ENCODE results near the gene DLL3. TPM values are rescaled to one million over a fixed set of nuclear protein-coding genes. Genes with fewer than 3 reads are reported as not detected.

DLL3 gene
- total RNA-seq, 4 donors from 2014 or later, result 0.10 TPM; not detected in 3

DNA sequence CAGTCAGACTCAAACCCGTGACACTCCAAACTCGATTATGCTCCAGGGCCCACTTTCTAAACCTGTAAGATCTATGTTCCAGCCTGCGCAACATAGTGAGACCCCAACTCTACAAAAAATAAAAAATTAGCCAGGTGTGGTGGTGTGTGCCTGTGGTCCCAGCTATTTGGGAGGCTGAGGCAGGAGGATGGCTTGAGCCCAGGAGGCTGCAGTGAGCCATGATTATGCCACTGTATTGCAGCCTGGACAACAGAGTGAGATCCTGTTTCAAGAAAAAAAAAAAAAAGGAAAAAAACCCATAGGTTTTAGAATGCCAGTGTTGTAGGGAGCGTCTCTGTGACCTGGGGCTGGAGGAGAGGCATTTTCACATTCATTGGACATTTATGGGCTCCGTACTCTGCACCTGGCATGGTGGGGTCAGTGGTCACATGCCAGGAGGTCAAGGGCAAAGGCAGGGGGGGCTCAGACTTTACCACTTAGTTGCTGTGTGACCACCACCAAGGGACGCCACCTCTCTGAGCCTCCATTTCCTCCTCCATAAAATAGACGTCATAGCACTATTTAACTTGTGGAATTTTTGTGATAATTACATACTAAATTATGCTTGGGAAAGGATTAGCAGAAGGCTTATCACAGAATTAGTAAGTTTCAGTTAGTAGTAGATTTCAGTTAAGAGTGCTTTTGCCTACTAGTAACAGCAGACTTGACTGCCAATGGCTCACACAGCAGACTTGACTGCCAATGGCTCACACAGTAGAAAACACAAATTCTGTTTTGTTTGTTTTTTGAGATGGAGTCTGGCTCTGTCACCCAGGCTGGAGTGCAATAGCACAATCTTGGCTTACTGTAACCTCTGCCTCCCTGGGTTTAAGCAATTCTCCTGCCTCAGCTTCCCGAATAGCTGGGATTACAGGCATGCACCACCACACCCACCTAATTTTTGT is 22.1 kb downstream of the DLL3 start:
- TF ChIP-seq, protein P1, sequence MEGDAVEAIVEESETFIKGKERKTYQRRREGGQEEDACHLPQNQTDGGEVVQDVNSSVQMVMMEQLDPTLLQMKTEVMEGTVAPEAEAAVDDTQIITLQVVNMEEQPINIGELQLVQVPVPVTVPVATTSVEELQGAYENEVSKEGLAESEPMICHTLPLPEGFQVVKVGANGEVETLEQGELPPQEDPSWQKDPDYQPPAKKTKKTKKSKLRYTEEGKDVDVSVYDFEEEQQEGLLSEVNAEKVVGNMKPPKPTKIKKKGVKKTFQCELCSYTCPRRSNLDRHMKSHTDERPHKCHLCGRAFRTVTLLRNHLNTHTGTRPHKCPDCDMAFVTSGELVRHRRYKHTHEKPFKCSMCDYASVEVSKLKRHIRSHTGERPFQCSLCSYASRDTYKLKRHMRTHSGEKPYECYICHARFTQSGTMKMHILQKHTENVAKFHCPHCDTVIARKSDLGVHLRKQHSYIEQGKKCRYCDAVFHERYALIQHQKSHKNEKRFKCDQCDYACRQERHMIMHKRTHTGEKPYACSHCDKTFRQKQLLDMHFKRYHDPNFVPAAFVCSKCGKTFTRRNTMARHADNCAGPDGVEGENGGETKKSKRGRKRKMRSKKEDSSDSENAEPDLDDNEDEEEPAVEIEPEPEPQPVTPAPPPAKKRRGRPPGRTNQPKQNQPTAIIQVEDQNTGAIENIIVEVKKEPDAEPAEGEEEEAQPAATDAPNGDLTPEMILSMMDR (IDR thresholded peaks at IDR 0.05), result no peak
- no peak for TF ChIP-seq POLR2A (IDR thresholded peaks at IDR 0.05)
- no peak overlapping the region for H3K4me3 ChIP-seq (ENCODE audit: low read depth, poor library complexity, severe bottlenecking)
- intact Hi-C loops (cut with DNase I; ENCODE audit: low total_unique reads), result no loop called here
- no peak for DNase-seq (ENCODE audit: low spot score in 2 of 2)
- WGBS, 2 donors, result 84 to 90% methylated on average over 8 of the region's 8 CpGs

DNA sequence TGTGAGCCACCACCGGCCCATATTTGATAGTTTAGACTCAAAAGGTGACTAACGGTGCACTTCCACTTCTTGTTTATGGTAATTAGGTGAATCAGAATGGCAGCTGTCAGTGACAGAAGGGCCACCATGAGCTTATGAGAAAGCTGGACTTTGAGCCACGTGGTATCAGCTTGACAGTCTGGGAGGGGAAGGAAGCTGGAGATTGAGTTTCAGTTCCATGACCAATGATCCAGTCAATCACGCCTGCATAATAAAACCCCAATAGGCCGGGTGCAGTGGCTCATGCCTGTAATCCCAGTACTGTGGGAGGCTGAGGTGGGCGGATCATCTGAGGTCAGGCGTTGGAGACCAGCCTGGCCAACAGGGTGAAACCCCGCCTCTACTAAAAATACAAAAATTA is 25.7 kb downstream of the DLL3 start:
- 84 to 85% methylated on average over 8 of the region's 8 CpGs for WGBS, 2 donors

DNA sequence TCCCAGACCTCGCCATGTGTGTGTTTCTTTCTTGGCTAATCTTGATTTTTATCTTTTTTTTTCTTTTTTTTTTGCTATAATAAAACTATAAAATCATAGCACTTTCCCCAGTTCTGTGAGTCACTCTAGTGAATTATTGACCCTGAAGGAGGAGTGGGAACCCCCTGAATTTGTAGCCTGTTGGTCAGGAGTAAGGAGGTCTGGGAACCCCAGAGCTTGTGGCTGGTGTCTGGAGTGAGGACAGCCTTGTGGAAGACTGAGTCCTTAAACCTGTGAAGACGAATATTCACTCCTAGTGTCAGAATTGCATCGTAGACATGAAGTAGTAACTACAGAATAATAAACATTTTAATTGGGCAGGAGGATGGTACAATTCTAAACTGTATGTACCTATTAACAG is 26.5 kb downstream of the DLL3 start:
- H3K4me3 ChIP-seq (ENCODE audit: low read depth, poor library complexity, severe bottlenecking), result no peak overlapping the region
- intact Hi-C loops (cut with DNase I; ENCODE audit: low total_unique reads), result no loop called here
- WGBS, 2 donors, result 95% methylated on average over 3 of the region's 3 CpGs
- no peak for TF ChIP-seq POLR2A (IDR thresholded peaks at IDR 0.05)
- TF ChIP-seq, protein P1 (IDR thresholded peaks at IDR 0.05), result no peak
- DNase-seq (ENCODE audit: low spot score in 2 of 2), result no peak

More for the DNA sequence above, 25.7 kb downstream of the DLL3 start:
- H3K4me3 ChIP-seq (ENCODE audit: low read depth, poor library complexity, severe bottlenecking), result no peak overlapping the region
- no peak for TF ChIP-seq POLR2A (IDR thresholded peaks at IDR 0.05)
- TF ChIP-seq, protein P1 (IDR thresholded peaks at IDR 0.05), result no peak
- intact Hi-C loops (cut with DNase I; ENCODE audit: low total_unique reads), result no loop called here
- DNase-seq (ENCODE audit: low spot score in 2 of 2), result no peak

DNA sequence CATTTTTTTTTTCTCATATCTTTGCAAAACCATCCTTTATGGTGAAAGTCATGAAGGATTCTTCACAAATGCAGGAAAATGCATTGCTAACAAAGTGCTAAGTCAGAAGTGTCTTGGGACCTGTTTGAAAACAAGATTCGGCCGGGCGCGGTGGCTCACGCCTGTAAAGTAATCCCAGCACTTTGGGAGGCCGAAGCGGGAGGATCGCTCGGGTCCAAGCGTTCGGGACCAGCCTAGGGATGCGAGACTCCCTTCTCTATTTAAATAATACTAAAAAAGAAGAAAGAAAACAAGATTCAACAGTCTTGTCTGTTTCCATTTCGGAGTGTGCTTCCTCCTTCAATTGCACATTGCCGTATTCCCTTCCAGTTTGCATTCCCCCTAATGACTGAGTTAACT is 33.1 kb downstream of the DLL3 start:
- 43 to 46% methylated on average over 14 of the region's 14 CpGs for WGBS, 2 donors
- intact Hi-C loops (cut with DNase I; ENCODE audit: low total_unique reads), result loop anchor here (10.0 kb wide), 1 partner anchor 87 kb away; the partner anchor contains the start of gene SUPT5H

DNA sequence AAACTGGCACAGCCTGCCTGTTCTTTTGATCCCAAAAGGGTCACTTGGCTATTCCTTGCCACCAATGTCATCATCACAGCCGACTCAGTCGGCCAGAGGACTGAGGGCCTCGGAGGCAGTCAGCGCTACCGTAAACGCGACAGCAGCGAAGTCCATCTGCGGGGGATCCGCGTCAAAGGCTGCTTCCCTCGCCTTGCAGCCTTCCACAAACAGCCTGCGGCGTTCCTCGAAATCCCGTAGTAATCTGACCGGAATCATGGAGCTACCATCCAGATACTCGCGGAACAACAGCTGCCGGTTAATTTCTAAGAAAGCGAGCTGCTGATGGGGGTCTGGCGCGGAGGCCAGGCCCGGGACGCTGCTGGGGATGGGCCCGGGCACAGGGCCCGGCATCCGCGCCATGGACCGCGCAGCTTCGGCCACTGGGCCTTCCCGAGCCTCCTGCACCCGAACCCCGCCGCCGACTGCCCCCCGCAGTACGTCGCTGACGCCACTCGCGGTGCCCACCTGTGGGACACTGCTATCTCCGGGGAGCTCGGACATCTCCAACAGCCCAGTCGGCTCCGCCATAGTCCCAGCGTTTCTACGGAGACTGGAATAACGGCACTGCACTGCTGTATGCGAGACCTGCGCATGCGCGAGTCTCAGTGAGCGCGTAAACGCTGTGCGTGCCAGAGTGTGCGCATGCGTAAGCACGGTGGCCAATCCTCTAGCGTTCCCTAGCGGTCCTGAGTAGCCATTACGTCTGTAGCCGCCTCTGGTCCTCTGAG is 33.7 kb downstream of the DLL3 start, which contains the start of gene EID2B:
EID2B (minus strand) TSS at position 620 of the 770 bp plus-strand sequence; CDS start at position 570, 50 bp downstream.
- WGBS, 2 donors, result 1% methylated on average over 26 to 48 of the region's 65 CpGs
- TF ChIP-seq, protein P1 (IDR thresholded peaks at IDR 0.05), result peak in 2 of 3 donors; percentile 93 to 97
- TF ChIP-seq POLR2A (IDR thresholded peaks at IDR 0.05), result peak in 1 of 2 donors; percentile 13
- peak within 1 kb of the TSS; percentile 62 for H3K4me3 ChIP-seq (ENCODE audit: low read depth, poor library complexity, severe bottlenecking)
- intact Hi-C loops (cut with DNase I; ENCODE audit: low total_unique reads), result loop anchor here (10.0 kb wide), 1 partner anchor 88 kb away; the partner anchor contains the start of gene SUPT5H
- DNase-seq (ENCODE audit: low spot score in 2 of 2), result peak; percentile 91 to 99

More for the DNA sequence above, 33.1 kb downstream of the DLL3 start:
- H3K4me3 ChIP-seq (ENCODE audit: low read depth, poor library complexity, severe bottlenecking), result peak overlapping the region; percentile 62
- DNase-seq (ENCODE audit: low spot score in 2 of 2), result no peak
- no peak for TF ChIP-seq POLR2A (IDR thresholded peaks at IDR 0.05)
- TF ChIP-seq, protein P1 (IDR thresholded peaks at IDR 0.05), result no peak

All from lower leg skin (tissue), 4 donors.